Body of pancreas (tissue), 4 donors: ENCODE results near the gene CYP1B1.

Experiments used
- CTCF ChIP-seq, 7 experiments: fragments of 450-650 bp in 4 of 7; fragments of 200-600 bp in 3 of 7; sonication (generic) in 3 of 7; IDR thresholded peaks; one replicate each; pipeline ENCODE4 v1.5.1; 2016 to 2019; ENCODE audit warnings: antibody characterized with exemption in 7 of 7
- POLR2A ChIP-seq, 3 donors: fragments of 450-650 bp; IDR thresholded peaks; one replicate each; pipeline ENCODE4 v1.6.1; 2016; ENCODE audit warnings: antibody characterized with exemption in 3 of 3, mild to moderate bottlenecking in 2 of 3

DNA sequence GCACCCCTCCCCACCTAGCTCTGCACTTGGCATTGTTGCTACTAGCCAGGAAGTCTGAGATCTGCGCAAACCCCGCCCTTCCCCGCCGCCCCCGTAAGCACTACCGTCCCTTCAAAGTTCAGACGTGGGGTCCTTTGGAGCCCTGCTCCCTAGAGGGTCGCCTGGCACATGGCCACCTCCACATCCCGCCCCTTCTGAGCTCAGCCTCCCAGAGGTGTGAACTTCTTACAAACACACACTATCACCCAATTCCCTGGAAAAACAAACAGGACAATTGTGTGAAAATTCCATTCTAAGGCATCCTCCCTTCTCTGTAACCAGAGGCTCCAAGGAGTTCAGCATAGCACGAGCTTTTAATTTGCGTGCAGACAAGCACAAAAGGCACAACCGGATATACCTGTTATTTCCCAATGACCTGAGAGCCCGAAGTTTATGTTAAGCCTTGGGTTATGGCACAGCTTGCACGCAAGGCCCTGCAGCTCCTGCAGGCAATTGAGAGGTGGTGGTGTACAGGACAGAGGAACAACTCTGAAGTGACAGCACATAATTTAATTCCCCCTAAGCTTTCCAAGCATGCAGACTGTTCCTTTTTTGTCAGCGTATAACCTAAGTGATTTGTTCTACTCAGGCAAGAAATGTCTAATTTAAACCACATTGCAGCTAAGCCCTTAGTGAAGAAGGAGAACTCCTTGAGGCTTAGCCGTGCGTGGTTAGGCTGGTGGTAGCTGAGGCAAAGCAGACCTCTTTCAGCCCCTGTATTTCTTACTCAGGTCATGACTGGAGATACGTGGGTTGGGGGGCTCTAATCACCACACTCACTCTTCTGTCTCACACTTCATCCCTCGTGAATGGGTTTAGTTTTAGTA, 20.3 kb upstream of the CYP1B1 start:
- TF ChIP-seq CTCF (IDR thresholded peaks at IDR 0.05) (no peak), POLR2A (IDR thresholded peaks at IDR 0.05) (no peak)
